GM12878 (cell line): Measurements from ENCODE around the gene TAS2R38.

ENCODE experiments used
- CEBPB ChIP-seq, 2 experiments: fragments of 150-350 bp in 1 of 2; IDR thresholded peaks; 2 replicates each; pipeline ENCODE4 v1.6.1; 2012 to 2014; ENCODE audit warnings: low read depth in 2 of 2, low read length in 2 of 2, borderline replicate concordance in 1 of 2, inconsistent platforms in 1 of 2
- ESRRA ChIP-seq: IDR thresholded peaks from 2 replicates; pipeline ENCODE4 v1.6.1; 2012; ENCODE audit warnings: mild to moderate bottlenecking, low read length, improper control_type of control experiment
- HDGF ChIP-seq: fragments of 450-650 bp; IDR thresholded peaks from 2 replicates; pipeline ENCODE4 v1.6.1; 2016; ENCODE audit warnings: antibody characterized with exemption
- IKZF1 ChIP-seq: fragments of 450-650 bp; conservative IDR thresholded peaks from 2 replicates; pipeline ENCODE4 v1.6.1; 2017; ENCODE audit warnings: antibody characterized with exemption, mild to moderate bottlenecking
- NFYB ChIP-seq: IDR thresholded peaks from 2 replicates; pipeline ENCODE4 v1.6.1; 2011; ENCODE audit warnings: low read depth, mild to moderate bottlenecking, low read length, improper control_type of control experiment, moderate library complexity; ENCODE audit not compliant: insufficient read depth
- POLR2AphosphoS5 ChIP-seq: IDR thresholded peaks from 2 replicates; pipeline ENCODE4 v1.6.1; 2011; ENCODE audit warnings: mild to moderate bottlenecking, low read length, inconsistent platforms
- SRF ChIP-seq, 2 experiments: IDR thresholded peaks; 2 replicates each; pipeline ENCODE4 v1.6.1; 2011; ENCODE audit warnings: low read depth in 2 of 2, low read length in 2 of 2, mild to moderate bottlenecking in 1 of 2, moderate library complexity in 1 of 2
- TCF12 ChIP-seq: IDR thresholded peaks from 2 replicates; pipeline ENCODE4 v1.6.1; 2011; ENCODE audit warnings: low read depth, mild to moderate bottlenecking, low read length
- ZNF24 ChIP-seq: fragments of 450-650 bp; IDR thresholded peaks from 2 replicates; pipeline ENCODE4 v1.6.1; 2017; ENCODE audit warnings: antibody characterized with exemption, mild to moderate bottlenecking
- ZZZ3 ChIP-seq: IDR thresholded peaks from 2 replicates; pipeline ENCODE4 v1.6.1; 2011; ENCODE audit warnings: low read depth; ENCODE audit not compliant: control insufficient read depth, insufficient read length
- TF ChIP-seq, protein P1 (sequence below), 3 experiments: IDR thresholded peaks in 2 of 3; conservative IDR thresholded peaks in 1 of 3; 2 replicates each; pipeline ENCODE4 v1.5.1; 2011; ENCODE audit warnings: low read depth in 3 of 3, low read length in 3 of 3, mild to moderate bottlenecking in 3 of 3, control low read depth in 2 of 3, moderate library complexity in 2 of 3, inconsistent platforms in 1 of 3, mixed read lengths in 1 of 3; ENCODE audit not compliant: control insufficient read depth in 2 of 3, insufficient read depth in 1 of 3; ENCODE audit errors: extremely low read depth in 1 of 3

GRCh38 chr7:141973673-141974072 lies at the start of gene TAS2R38:
- TF ChIP-seq SRF (IDR thresholded peaks at IDR 0.05; ENCODE audit: low read depth in 2 of 2, low read length in 2 of 2) (no peak), ZNF24 (no peak), IKZF1 (no peak), NFYB (no peak), HDGF (no peak), POLR2AphosphoS5 (no peak), ESRRA (no peak), ZZZ3 (no peak), TCF12 (no peak), CEBPB (IDR thresholded peaks at IDR 0.05; ENCODE audit: borderline replicate concordance in 1 of 2, low read depth in 2 of 2, low read length in 2 of 2) (no peak)
- TF ChIP-seq, protein P1, sequence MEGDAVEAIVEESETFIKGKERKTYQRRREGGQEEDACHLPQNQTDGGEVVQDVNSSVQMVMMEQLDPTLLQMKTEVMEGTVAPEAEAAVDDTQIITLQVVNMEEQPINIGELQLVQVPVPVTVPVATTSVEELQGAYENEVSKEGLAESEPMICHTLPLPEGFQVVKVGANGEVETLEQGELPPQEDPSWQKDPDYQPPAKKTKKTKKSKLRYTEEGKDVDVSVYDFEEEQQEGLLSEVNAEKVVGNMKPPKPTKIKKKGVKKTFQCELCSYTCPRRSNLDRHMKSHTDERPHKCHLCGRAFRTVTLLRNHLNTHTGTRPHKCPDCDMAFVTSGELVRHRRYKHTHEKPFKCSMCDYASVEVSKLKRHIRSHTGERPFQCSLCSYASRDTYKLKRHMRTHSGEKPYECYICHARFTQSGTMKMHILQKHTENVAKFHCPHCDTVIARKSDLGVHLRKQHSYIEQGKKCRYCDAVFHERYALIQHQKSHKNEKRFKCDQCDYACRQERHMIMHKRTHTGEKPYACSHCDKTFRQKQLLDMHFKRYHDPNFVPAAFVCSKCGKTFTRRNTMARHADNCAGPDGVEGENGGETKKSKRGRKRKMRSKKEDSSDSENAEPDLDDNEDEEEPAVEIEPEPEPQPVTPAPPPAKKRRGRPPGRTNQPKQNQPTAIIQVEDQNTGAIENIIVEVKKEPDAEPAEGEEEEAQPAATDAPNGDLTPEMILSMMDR (IDR thresholded peaks at IDR 0.05 in 2 of 3, conservative IDR thresholded peaks at IDR 0.05 in 1 of 3; ENCODE audit: control insufficient read depth in 2 of 3, extremely low read depth in 1 of 3, insufficient read depth in 1 of 3, low read depth in 3 of 3, low read length in 3 of 3): no peak
